K562 (cell line): Measurements from ENCODE around the gene TMEM203. TPM values are rescaled to one million over a fixed set of nuclear protein-coding genes. Genes with fewer than 3 reads are reported as not detected.

Experiments
- CGGBP1 ChIP-seq: fragments of 250-450 bp; sonication (Bioruptor Pico); IDR thresholded peaks from 2 replicates; pipeline ENCODE4 v1.9.0; 2021; ENCODE audit warnings: mild to moderate bottlenecking
- CREBBP ChIP-seq: IDR thresholded peaks from one replicate; pipeline ENCODE4 v1.6.1; 2012; ENCODE audit warnings: low read depth, mild to moderate bottlenecking, control low read depth, inconsistent platforms, low read length
- DDX20 ChIP-seq: fragments of 450-650 bp; IDR thresholded peaks from 2 replicates; pipeline ENCODE4 v1.6.1; 2016; ENCODE audit warnings: missing genetic modification characterization, low read depth, mild to moderate bottlenecking, missing compliant biosample characterization, moderate library complexity
- ETV5 ChIP-seq: sonication (generic); formaldehyde crosslinking; IDR thresholded peaks from 2 replicates; pipeline ENCODE4 v1.4.0; 2020; ENCODE audit warnings: low read depth, mild to moderate bottlenecking, missing genetic modification reagents
- FOXJ2 ChIP-seq: fragments of 200-800 bp; sonication (Bioruptor generic); IDR thresholded peaks from 2 replicates; pipeline ENCODE4 v1.6.1; 2016; ENCODE audit warnings: missing genetic modification characterization, missing compliant biosample characterization
- GATA2 ChIP-seq: sonication (generic); formaldehyde crosslinking; IDR thresholded peaks from 2 replicates; pipeline ENCODE4 v1.4.0; 2020; ENCODE audit warnings: mild to moderate bottlenecking, missing genetic modification reagents
- GTF2A2 ChIP-seq: IDR thresholded peaks from 2 replicates; pipeline ENCODE4 v1.6.1; 2016; ENCODE audit warnings: mild to moderate bottlenecking, missing genetic modification characterization, missing compliant biosample characterization
- HINFP ChIP-seq: fragments of 450-650 bp; conservative IDR thresholded peaks from 2 replicates; pipeline ENCODE4 v1.6.1; 2016; ENCODE audit warnings: missing genetic modification characterization, low read depth, mild to moderate bottlenecking, control low read depth, missing compliant biosample characterization
- HOXB6 ChIP-seq: fragments of 250-450 bp; sonication (Bioruptor Pico); IDR thresholded peaks from 2 replicates; pipeline ENCODE4 v1.5.1; 2022; ENCODE audit warnings: mild to moderate bottlenecking, borderline replicate concordance
- KLF1 ChIP-seq: fragments of 450-650 bp; IDR thresholded peaks from 2 replicates; pipeline ENCODE4 v1.6.1; 2016; ENCODE audit warnings: missing genetic modification characterization, missing compliant biosample characterization
- NCOA6 ChIP-seq: fragments of 450-650 bp; IDR thresholded peaks from 2 replicates; pipeline ENCODE4 v1.6.1; 2017; ENCODE audit warnings: mild to moderate bottlenecking
- NFRKB ChIP-seq: fragments of 450-650 bp; IDR thresholded peaks from 2 replicates; pipeline ENCODE4 v1.6.1; 2016; ENCODE audit warnings: low read depth
- NR2F6 ChIP-seq: fragments of 450-650 bp; formaldehyde crosslinking; IDR thresholded peaks from 2 replicates; pipeline ENCODE4 v1.4.0; 2020; ENCODE audit warnings: mild to moderate bottlenecking
- PRPF4 ChIP-seq: fragments of 200-400 bp; formaldehyde crosslinking; IDR thresholded peaks from one replicate; pipeline ENCODE4 v1.6.1; 2017; ENCODE audit warnings: low read length, low read depth, mild to moderate bottlenecking; ENCODE audit not compliant: insufficient read depth, poor library complexity, severe bottlenecking
- PTBP1 ChIP-seq: fragments of 200-400 bp; formaldehyde crosslinking; IDR thresholded peaks from 2 replicates; pipeline ENCODE4 v1.6.1; 2017; ENCODE audit warnings: low read depth, low read length
- RNF2 ChIP-seq: sonication (generic); IDR thresholded peaks from 2 replicates; pipeline ENCODE4 v1.6.1; 2016
- SNIP1 ChIP-seq: fragments of 450-650 bp; IDR thresholded peaks from 2 replicates; pipeline ENCODE4 v1.7.1; 2017; ENCODE audit warnings: low read depth, mild to moderate bottlenecking
- TAF1 ChIP-seq: IDR thresholded peaks from 2 replicates; pipeline ENCODE4 v1.6.1; 2011; ENCODE audit warnings: mild to moderate bottlenecking, low read length, moderate library complexity; ENCODE audit not compliant: insufficient read depth, control insufficient read depth, severe bottlenecking; ENCODE audit errors: extremely low read depth
- TAF15 ChIP-seq: fragments of 200-400 bp; formaldehyde crosslinking; IDR thresholded peaks from 2 replicates; pipeline ENCODE4 v1.6.1; 2017; ENCODE audit warnings: mild to moderate bottlenecking, low read depth, low read length, moderate library complexity
- ZKSCAN8 ChIP-seq: fragments of 200-800 bp; sonication (Bioruptor generic); IDR thresholded peaks from 2 replicates; pipeline ENCODE4 v1.6.1; 2016; ENCODE audit warnings: missing genetic modification characterization, missing compliant biosample characterization
- ZNF184 ChIP-seq: sonication (generic); formaldehyde crosslinking; IDR thresholded peaks from 2 replicates; pipeline ENCODE4 v1.5.0; 2020; ENCODE audit warnings: missing genetic modification reagents
- polyA plus RNA-seq, 8 experiments: library from polyadenylated mRNA; depleted of rRNA in 4 of 8; stranded (reverse) in 5 of 8; unstranded in 3 of 8; fragments of >200 nt; fragmentation: Nextera tagmentation in 2 of 8; fragmentation: Illumina TruSeq in 1 of 8; extraction: Ambion mirVana in 2 of 8; extraction: Trizol in 1 of 8; gene quantifications; 2 replicates each; pipeline versions ENCODE4 v1.2.1 to v1.2.3, GENCODE V29; 2011 to 2014; ENCODE audit warnings: inconsistent platforms in 1 of 8, missing spikeins in 1 of 8
- total RNA-seq, 7 experiments: library from RNA; depleted of rRNA in 6 of 7; stranded (reverse); fragments of >200 nt in 6 of 7; fragmentation: Illumina TruSeq in 2 of 7; extraction: Trizol in 2 of 7; gene quantifications; 2 replicates each; pipeline versions ENCODE4 v1.2.1 to v1.2.3, GENCODE V29; 2011 to 2021; ENCODE audit warnings: low replicate concordance in 1 of 7
- TF ChIP-seq, protein P1 (sequence below): fragments of 450-650 bp; IDR thresholded peaks from 2 replicates; pipeline ENCODE4 v1.6.1; 2016; ENCODE audit warnings: antibody characterized with exemption
- TF ChIP-seq, protein P2 (sequence below), 2 experiments: IDR thresholded peaks in 1 of 2; conservative IDR thresholded peaks in 1 of 2; 2 replicates each; pipeline ENCODE4 v1.6.1; 2016; ENCODE audit warnings: low read depth in 2 of 2, mild to moderate bottlenecking in 1 of 2, missing compliant biosample characterization in 1 of 2, missing genetic modification characterization in 1 of 2, moderate library complexity in 1 of 2

Gene TMEM203
- total and polyA plus RNA-seq, 9 of the 15 experiments (the other 6 are each of a cell fraction or from before 2014, with no cell fraction given), result 8.8 to 59.5 (median 37.6) TPM

DNA sequence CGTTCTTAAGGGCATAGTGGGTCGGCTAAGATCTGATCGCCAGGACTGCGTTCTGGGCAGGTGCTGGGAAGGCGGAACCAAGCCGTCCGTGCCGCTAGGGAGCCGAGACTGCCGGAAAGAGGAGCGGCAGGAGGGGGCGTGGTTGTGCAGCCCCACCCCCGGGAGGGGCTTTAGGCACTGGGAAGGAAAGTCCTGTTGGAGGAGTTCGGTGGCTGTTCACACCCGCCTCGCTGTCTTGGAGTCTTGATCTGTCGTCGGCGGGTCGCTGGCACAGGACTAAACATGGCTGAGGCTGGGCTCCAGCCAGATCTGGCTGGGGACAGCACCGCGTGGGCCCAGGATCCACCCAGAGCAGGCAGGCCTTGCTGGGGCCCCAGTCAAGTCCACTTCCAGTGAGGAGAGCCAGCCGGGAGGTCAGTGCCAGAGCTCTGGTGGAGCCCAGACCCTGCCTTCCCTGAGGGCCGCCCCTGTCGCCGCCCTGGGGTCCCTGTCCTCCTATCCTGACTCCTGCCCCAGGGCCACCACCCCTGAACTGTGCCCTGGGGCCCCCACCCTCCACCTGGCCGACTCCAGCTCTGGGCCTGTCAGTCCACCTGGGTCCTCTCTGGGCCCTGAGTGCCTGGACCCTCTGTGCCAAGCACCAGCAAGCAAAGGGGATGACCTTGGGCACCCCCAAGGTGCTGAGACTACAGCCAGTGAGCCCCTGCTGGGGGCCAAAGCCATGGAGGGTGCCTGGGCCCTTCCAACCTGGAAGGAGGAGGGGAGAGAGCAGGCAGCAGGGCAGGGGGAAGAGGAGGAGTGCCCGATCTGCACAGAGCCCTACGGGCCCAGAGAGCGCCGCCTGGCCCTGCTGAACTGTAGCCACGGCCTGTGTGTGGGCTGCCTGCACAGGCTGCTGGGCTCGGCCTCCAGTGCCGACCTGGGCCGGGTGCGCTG lies 12.1 kb upstream of the TMEM203 start (continued):
- TF ChIP-seq TAF1 (peak; percentile 28), CGGBP1 (no peak), RNF2 (no peak), NCOA6 (no peak), GTF2A2 (tag) (no peak), TAF15 (no peak), ETV5 (CRISPR knock-in tag) (peak; percentile 57; the same call in 1 of the 2 replicates), KLF1 (no peak), SNIP1 (no peak), GATA2 (no peak), FOXJ2 (no peak), NFRKB (no peak), PRPF4 (no peak), ZKSCAN8 (CRISPR knock-in tag) (no peak), NR2F6 (no peak), DDX20 (tag) (no peak), HINFP (no peak), PTBP1 (no peak), CREBBP (no peak), HOXB6 (no peak), ZNF184 (CRISPR knock-in tag) (no peak)
- TF ChIP-seq, protein P1, sequence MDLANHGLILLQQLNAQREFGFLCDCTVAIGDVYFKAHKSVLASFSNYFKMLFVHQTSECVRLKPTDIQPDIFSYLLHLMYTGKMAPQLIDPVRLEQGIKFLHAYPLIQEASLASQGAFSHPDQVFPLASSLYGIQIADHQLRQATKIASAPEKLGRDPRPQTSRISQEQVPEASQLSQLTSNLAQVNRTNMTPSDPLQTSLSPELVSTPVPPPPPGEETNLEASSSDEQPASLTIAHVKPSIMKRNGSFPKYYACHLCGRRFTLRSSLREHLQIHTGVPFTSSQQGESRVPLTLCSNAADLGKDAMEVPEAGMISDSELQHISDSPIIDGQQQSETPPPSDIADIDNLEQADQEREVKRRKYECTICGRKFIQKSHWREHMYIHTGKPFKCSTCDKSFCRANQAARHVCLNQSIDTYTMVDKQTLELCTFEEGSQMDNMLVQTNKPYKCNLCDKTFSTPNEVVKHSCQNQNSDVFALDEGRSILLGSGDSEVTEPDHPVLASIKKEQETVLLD, result no peak; the same call in 1 of the 2 replicates
- TF ChIP-seq, protein P2, sequence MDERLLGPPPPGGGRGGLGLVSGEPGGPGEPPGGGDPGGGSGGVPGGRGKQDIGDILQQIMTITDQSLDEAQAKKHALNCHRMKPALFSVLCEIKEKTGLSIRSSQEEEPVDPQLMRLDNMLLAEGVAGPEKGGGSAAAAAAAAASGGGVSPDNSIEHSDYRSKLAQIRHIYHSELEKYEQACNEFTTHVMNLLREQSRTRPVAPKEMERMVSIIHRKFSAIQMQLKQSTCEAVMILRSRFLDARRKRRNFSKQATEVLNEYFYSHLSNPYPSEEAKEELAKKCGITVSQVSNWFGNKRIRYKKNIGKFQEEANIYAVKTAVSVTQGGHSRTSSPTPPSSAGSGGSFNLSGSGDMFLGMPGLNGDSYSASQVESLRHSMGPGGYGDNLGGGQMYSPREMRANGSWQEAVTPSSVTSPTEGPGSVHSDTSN (CRISPR knock-in tag; IDR thresholded peaks at IDR 0.05; ENCODE audit: low read depth), result no peak
- TF ChIP-seq, protein P2 (tag; conservative IDR thresholded peaks at IDR 0.05; ENCODE audit: low read depth), result no peak
